Subcutaneous abdominal adipose tissue (tissue), 5 donors: ENCODE data around the gene CRYGD.
"Not testable (repeated sequence)": the region's sequence is repeated elsewhere in the genome, so short reads cannot be mapped to it uniquely, and the experiment has no call there.

ENCODE experiments used
- H3K27ac ChIP-seq: one replicate; pipeline ENCODE4 v1.7.0; 2013; ENCODE audit warnings: low read depth, mild to moderate bottlenecking, inconsistent platforms, low read length, moderate library complexity
- H3K27me3 ChIP-seq, 5 donors: one replicate each; pipeline ENCODE4 v1.7.0; 2013; ENCODE audit warnings: low read length in 5 of 5, inconsistent platforms in 1 of 5; ENCODE audit not compliant: control insufficient read depth in 5 of 5, insufficient read depth in 4 of 5
- H3K36me3 ChIP-seq, 5 donors: one replicate each; pipeline ENCODE4 v1.7.0; 2013; ENCODE audit warnings: low read length in 5 of 5; ENCODE audit not compliant: control insufficient read depth in 5 of 5, insufficient read depth in 5 of 5
- H3K4me1 ChIP-seq, 5 donors: one replicate each; pipeline ENCODE4 v1.7.0; 2013; ENCODE audit warnings: low read length in 5 of 5, mild to moderate bottlenecking in 3 of 5, moderate library complexity in 1 of 5; ENCODE audit not compliant: control insufficient read depth in 5 of 5, insufficient read depth in 5 of 5
- H3K4me3 ChIP-seq, 5 donors: one replicate each; pipeline ENCODE4 v1.7.0; 2013; ENCODE audit warnings: low read length in 5 of 5, low read depth in 1 of 5
- H3K9ac ChIP-seq, 5 donors: one replicate each; pipeline ENCODE4 v1.7.0; 2013; ENCODE audit warnings: low read length in 5 of 5, mild to moderate bottlenecking in 4 of 5, moderate library complexity in 3 of 5
- H3K9me3 ChIP-seq, 5 donors: one replicate each; pipeline ENCODE4 v1.7.0; 2013; ENCODE audit warnings: low read length in 5 of 5; ENCODE audit not compliant: control insufficient read depth in 5 of 5
- donor health status: healthy.
- donor health status: healthy.
- donor health status: healthy.
- donor health status: healthy.
- donor health status: healthy.

Gene CRYGD

GRCh38 chr2:208130712-208131110, 6.4 kb upstream of the CRYGD start:
- Histone ChIP-seq H3K9me3 (peaks cover 0 to 7% (median 0%) of the 10 kb centered on the region in 5 donors), H3K27me3 (peaks cover 0 to 3% (median 0%) of the 10 kb centered on the region in 5 donors), H3K9ac (no peak overlapping the region), H3K36me3 (no peaks in the 10 kb centered on the region), H3K4me1 (no peaks in the 10 kb centered on the region), H3K4me3 (no peak overlapping the region), H3K27ac (no peak overlapping the region)

DNA sequence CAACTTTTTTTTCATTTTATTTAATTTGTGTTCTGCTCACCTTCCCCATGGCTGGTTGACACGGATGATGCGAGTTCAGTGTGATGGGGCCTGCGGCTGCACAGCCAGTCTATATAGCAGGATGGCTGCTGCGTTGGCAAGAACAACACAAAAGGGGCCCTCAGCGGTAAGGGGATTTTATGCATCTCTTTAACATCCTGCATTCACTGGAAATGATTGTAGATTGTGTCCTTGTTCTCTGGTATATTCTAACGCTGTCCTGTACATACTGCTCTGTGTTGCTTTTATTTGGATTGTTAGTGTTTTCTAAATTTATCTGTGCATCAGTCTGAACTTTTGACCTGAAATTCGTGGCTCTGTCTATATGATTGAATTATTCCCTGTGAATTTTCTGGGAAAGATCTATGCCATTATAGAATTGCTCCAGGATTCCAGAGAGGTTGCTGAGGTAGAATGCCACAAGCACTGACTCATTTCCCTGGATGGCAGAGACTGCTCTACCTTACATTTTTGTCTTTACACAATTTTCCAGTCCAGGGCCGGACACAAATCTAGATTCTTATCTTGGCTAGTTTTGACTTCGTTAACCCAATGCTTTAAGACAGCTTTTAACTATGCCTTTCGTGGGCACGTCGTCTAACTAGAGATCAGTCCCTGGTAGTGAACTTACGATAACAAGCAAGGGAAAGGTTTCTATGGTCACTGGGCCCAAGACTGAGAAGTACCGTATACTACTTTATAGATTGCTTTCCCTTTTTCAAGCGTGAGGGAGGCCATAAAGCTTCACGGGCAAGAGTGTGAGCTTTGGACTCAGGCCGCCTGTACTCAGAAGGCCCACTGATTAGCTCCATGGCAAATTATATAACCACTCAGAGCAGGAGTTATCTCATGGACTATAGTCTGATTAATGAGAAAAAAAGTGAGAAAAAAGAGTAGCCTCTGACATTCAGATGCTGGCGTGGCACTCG, 5.7 kb upstream of the CRYGD start, which contains the start of gene CRYGC:
Gene CRYGC, minus strand, starts transcription at position 85 of the 968 bp plus-strand sequence. Its CDS starts 36 bp downstream, at position 49.
- no peak within 1 kb of the TSS for H3K4me3 ChIP-seq
- no peak within 1 kb of the TSS for H3K27ac ChIP-seq
- H3K9ac ChIP-seq, result no peak within 1 kb of the TSS

GRCh38 chr2:208128136-208128535, 3.8 kb upstream of the CRYGD start:
- H3K9me3 ChIP-seq, result peaks cover 0 to 7% (median 0%) of the 10 kb centered on the region in 5 donors
- H3K36me3 ChIP-seq, result no peaks in the 10 kb centered on the region
- H3K27ac ChIP-seq, result no peak overlapping the region
- H3K4me3 ChIP-seq, result no peak overlapping the region
- no peak overlapping the region for H3K9ac ChIP-seq
- H3K27me3 ChIP-seq, result peaks cover 0 to 13% (median 8%) of the 10 kb centered on the region in 5 donors
- H3K4me1 ChIP-seq, result peaks cover 0 to 8% (median 5%) of the 10 kb centered on the region in 5 donors

More for the DNA sequence above, 5.7 kb upstream of the CRYGD start, which contains the start of gene CRYGC:
- H3K27me3 ChIP-seq, result peaks cover 0 to 6% (median 0%) of the 10 kb centered on the region in 5 donors
- H3K9me3 ChIP-seq, result peaks cover 0 to 7% (median 0%) of the 10 kb centered on the region in 5 donors
- H3K36me3 ChIP-seq, result no peaks in the 10 kb centered on the region
- H3K4me1 ChIP-seq, result no peaks in the 10 kb centered on the region

- Histone ChIP-seq H3K27me3 (peaks cover 0 to 13% (median 8%) of the 10 kb centered on the region in 5 donors), H3K4me3 (no peak overlapping the region), H3K9me3 (peaks cover 0 to 7% (median 0%) of the 10 kb centered on the region in 5 donors), H3K4me1 (peaks cover 0 to 8% (median 5%) of the 10 kb centered on the region in 5 donors), H3K27ac (no peak overlapping the region), H3K36me3 (no peaks in the 10 kb centered on the region), H3K9ac (no peak overlapping the region)
Observed at GRCh38 chr2:208127090-208127489, 2.8 kb upstream of the CRYGD start.

DNA sequence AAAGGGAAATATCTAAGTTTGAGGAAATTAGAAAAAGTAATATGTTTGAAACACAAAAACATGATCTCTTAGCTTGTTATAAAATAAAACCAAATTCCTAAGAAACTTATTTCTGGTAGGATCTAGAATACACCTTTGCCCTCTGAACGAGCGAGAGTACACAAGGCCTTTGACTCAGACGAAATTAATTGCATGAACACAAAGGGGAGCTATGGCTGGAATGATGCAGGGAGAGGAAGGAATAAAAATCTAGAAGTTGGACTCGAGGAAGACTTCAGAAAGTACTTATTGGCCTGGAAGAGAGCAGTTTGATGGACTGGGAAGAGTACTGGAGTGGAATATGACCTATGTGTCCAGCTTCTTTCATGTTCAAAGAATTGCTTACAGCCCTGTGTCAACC, 927 bp upstream of the CRYGD start:
- Histone ChIP-seq H3K9me3 (peaks cover 0 to 7% (median 0%) of the 10 kb centered on the region in 5 donors), H3K4me3 (no peak overlapping the region), H3K9ac (no peak overlapping the region), H3K36me3 (no peaks in the 10 kb centered on the region), H3K27me3 (peaks cover 0 to 13% (median 8%) of the 10 kb centered on the region in 5 donors), H3K4me1 (peaks cover 0 to 8% (median 5%) of the 10 kb centered on the region in 5 donors), H3K27ac (no peak overlapping the region)

GRCh38 chr2:208122248-208122647, 2.1 kb downstream of the CRYGD start:
- Histone ChIP-seq H3K4me1 (peaks cover 0 to 8% (median 5%) of the 10 kb centered on the region in 5 donors), H3K9me3 (peaks cover 0 to 4% (median 0%) of the 10 kb centered on the region in 5 donors), H3K4me3 (no peak overlapping the region), H3K27me3 (peaks cover 0 to 13% (median 5%) of the 10 kb centered on the region in 5 donors), H3K36me3 (no peaks in the 10 kb centered on the region), H3K9ac (no peak overlapping the region), H3K27ac (no peak overlapping the region)

- Histone ChIP-seq H3K36me3 (no peaks in the 10 kb centered on the region), H3K27me3 (peaks cover 0 to 2% (median 0%) of the 10 kb centered on the region in 5 donors), H3K9me3 (no peaks in the 10 kb centered on the region), H3K4me3 (no peak overlapping the region), H3K9ac (no peak overlapping the region), H3K4me1 (peaks cover 0 to 2% (median 0%) of the 10 kb centered on the region in 5 donors), H3K27ac (no peak overlapping the region)
Observed at GRCh38 chr2:208118918-208119317, 5.4 kb downstream of the CRYGD start.

- not testable (repeated sequence) for H3K27me3 ChIP-seq, H3K9me3 ChIP-seq, H3K4me1 ChIP-seq, H3K9ac ChIP-seq, H3K4me3 ChIP-seq, H3K27ac ChIP-seq, H3K36me3 ChIP-seq
Observed at GRCh38 chr2:208117390-208117789, 6.9 kb downstream of the CRYGD start.

DNA sequence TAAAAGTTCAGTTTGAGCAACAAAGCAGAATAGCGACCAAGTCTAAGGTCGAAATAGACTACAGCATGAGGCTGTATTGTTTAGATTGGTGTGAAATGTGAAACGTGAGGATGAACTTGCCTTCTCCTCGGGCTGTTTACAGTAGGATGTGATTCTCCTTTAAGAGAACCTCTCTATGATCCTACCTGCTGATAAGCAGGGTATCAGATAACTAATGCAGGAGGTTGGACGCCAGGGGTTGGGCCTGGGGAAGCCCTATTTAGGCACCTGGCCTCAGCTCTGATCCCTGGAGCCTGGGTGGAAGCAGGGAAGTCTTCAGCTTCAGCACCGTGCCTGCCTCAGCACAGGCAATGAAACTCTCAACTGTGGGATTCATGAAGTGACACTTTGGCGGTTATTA, 11.4 kb downstream of the CRYGD start:
- H3K4me3 ChIP-seq, result no peak overlapping the region
- no peaks in the 10 kb centered on the region for H3K36me3 ChIP-seq
- no peaks in the 10 kb centered on the region for H3K9me3 ChIP-seq
- H3K27ac ChIP-seq, result no peak overlapping the region
- peaks cover 0 to 10% (median 7%) of the 10 kb centered on the region in 5 donors for H3K27me3 ChIP-seq
- no peak overlapping the region for H3K9ac ChIP-seq
- peaks cover 0 to 3% (median 0%) of the 10 kb centered on the region in 5 donors for H3K4me1 ChIP-seq

DNA sequence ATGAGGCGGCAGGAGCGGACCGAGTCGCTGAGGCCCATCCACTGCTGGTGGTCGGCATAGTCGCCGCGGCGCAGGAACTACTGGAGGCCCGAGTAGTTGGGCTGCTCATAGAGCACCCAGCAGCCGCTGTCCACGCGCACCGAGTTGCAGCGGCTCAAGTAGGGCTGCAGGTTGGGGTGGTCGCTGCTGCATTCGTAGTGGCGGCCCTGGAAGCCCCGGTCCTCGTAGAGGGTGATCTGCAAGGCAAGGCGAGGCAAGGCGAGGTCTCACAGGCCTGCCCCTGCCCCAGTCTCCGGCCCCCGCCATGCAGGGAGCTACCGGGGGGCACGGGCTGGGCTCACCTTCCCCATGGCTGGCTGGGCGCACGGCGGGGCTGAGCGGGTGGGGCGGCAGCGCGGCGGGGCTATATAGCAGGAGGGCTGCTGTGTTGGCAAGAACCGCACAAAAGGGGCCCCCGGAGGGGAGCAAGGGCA, 12.0 kb downstream of the CRYGD start:
- H3K4me3 ChIP-seq, H3K4me1 ChIP-seq, H3K9ac ChIP-seq, H3K36me3 ChIP-seq, H3K27ac ChIP-seq, H3K27me3 ChIP-seq, H3K9me3 ChIP-seq: not testable (repeated sequence)
